ENCODE results near the gene AKAP13. TPM values are rescaled to one million over a fixed set of nuclear protein-coding genes. Genes with fewer than 3 reads are reported as not detected.
A peak's percentile ranks its signal among the peaks of the same experiment; 100 is the strongest.

AKAP13 gene
- total and polyA plus RNA-seq, 7 donors = 18.2 to 126 (median 93.7) TPM

GRCh38 chr15:85402195-85402881 lies 21.9 kb downstream of the AKAP13 start:
- no peaks in the 10 kb centered on the region for H3K36me3 ChIP-seq (ENCODE audit: insufficient read depth in 1 of 2, low read depth in 1 of 2)
- WGBS, 3 donors = 61 to 71% (median 62%) methylated on average over 5 of the region's 5 CpGs
- TF ChIP-seq CTCF (IDR thresholded peaks at IDR 0.05) = no peak
- no peak for DNase-seq
- intact Hi-C loops (cut with DNase I) = no loop called here
- no peaks in the 10 kb centered on the region for H3K9me3 ChIP-seq
- peak in 1 of 4 donors; percentile 17 for ATAC-seq
- no peak overlapping the region for H3K4me3 ChIP-seq
- H3K4me1 ChIP-seq = peaks cover 58% of the 10 kb centered on the region
- no peak overlapping the region for H3K27ac ChIP-seq
- no peaks in the 10 kb centered on the region for H3K27me3 ChIP-seq (ENCODE audit: insufficient read depth in 3 of 3, low read length in 2 of 3)

- Histone ChIP-seq H3K36me3 (ENCODE audit: insufficient read depth in 1 of 2, low read depth in 1 of 2) (no peaks in the 10 kb centered on the region), H3K27ac (peak overlapping the region; percentile 7), H3K9me3 (no peaks in the 10 kb centered on the region), H3K4me1 (peaks cover 72% of the 10 kb centered on the region), H3K27me3 (ENCODE audit: insufficient read depth in 3 of 3, low read length in 2 of 3) (no peaks in the 10 kb centered on the region), H3K4me3 (no peak overlapping the region)
- ATAC-seq (peak; percentile 65 to 82 (median 77)), DNase-seq (no peak)
- no peak for TF ChIP-seq CTCF (IDR thresholded peaks at IDR 0.05)
- WGBS, 3 donors = 79 to 90% (median 81%) methylated on average over 5 of the region's 5 CpGs
- intact Hi-C loops (cut with DNase I) = no loop called here
Observed at GRCh38 chr15:85403745-85404144, 23.3 kb downstream of the AKAP13 start.

GRCh38 chr15:85404176-85404917 lies 23.9 kb downstream of the AKAP13 start:
- intact Hi-C loops (cut with DNase I) = no loop called here
- WGBS, 3 donors = 59 to 77% (median 66%) methylated on average over 4 of the region's 4 CpGs
- ATAC-seq (no peak), DNase-seq (no peak)
- H3K4me3 ChIP-seq = no peak overlapping the region
- H3K27ac ChIP-seq = peak overlapping the region; percentile 7
- TF ChIP-seq CTCF (IDR thresholded peaks at IDR 0.05) = no peak
- H3K4me1 ChIP-seq = peaks cover 73% of the 10 kb centered on the region
- no peaks in the 10 kb centered on the region for H3K36me3 ChIP-seq (ENCODE audit: insufficient read depth in 1 of 2, low read depth in 1 of 2)
- H3K9me3 ChIP-seq = no peaks in the 10 kb centered on the region
- H3K27me3 ChIP-seq (ENCODE audit: insufficient read depth in 3 of 3, low read length in 2 of 3) = no peaks in the 10 kb centered on the region

GRCh38 chr15:85404918-85405866 lies 24.8 kb downstream of the AKAP13 start:
- ATAC-seq (no peak), DNase-seq (no peak)
- 69 to 83% (median 70%) methylated on average over 7 of the region's 7 CpGs for WGBS, 3 donors
- no peak for TF ChIP-seq CTCF (IDR thresholded peaks at IDR 0.05)
- Histone ChIP-seq H3K4me3 (no peak overlapping the region), H3K36me3 (ENCODE audit: insufficient read depth in 1 of 2, low read depth in 1 of 2) (no peaks in the 10 kb centered on the region), H3K4me1 (peaks cover 73% of the 10 kb centered on the region), H3K27me3 (ENCODE audit: insufficient read depth in 3 of 3, low read length in 2 of 3) (no peaks in the 10 kb centered on the region), H3K9me3 (no peaks in the 10 kb centered on the region), H3K27ac (peak overlapping the region; percentile 7)
- intact Hi-C loops (cut with DNase I) = no loop called here
